SK-N-SH (cell line): ENCODE data around the gene PITHD1.

Source experiments
- GABPA ChIP-seq: IDR thresholded peaks from 2 replicates; pipeline ENCODE4 v1.4.0; 2012; ENCODE audit warnings: low read depth, mild to moderate bottlenecking
- GATA2 ChIP-seq: sonication (generic); formaldehyde crosslinking; IDR thresholded peaks from 2 replicates; pipeline ENCODE4 v1.5.0; 2020; ENCODE audit warnings: mild to moderate bottlenecking, missing genetic modification reagents
- JUND ChIP-seq: IDR thresholded peaks from 2 replicates; pipeline ENCODE4 v1.4.0; 2012
- TCF12 ChIP-seq: IDR thresholded peaks from 2 replicates; pipeline ENCODE4 v1.4.0; 2012
- TF ChIP-seq, protein P1 (sequence below): fragments of 200-600 bp; sonication (generic); IDR thresholded peaks from 2 replicates; pipeline ENCODE4 v1.6.1; 2017; ENCODE audit warnings: antibody characterized with exemption, mild to moderate bottlenecking, moderate library complexity

DNA sequence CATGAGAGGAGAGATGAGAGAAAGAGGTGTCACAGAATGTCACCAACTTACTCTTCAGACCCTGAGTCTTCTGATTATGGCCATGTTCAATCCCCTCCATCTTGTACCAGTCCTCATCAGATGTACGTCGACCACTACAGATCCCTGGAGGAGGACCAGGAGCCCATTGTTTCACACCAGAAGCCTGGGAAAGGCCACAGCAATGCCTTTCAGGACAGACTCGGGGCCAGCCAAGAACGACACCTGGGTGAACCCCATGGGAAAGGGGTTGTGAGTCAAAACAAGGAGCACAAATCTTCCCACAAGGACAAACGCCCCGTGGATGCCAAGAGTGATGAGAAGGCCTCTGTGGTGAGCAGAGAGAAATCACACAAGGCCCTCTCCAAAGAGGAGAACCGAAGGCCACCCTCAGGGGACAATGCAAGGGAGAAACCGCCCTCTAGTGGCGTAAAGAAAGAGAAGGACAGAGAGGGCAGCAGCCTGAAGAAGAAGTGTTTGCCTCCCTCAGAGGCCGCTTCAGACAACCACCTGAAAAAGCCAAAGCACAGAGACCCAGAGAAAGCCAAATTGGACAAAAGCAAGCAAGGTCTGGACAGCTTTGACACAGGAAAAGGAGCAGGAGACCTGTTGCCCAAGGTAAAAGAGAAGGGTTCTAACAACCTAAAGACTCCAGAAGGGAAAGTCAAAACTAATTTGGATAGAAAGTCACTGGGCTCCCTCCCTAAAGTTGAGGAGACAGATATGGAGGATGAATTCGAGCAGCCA is 27.0 kb upstream of the PITHD1 start:
- TF ChIP-seq GATA2 (no peak), GABPA (no peak), TCF12 (no peak), JUND (no peak)
- TF ChIP-seq, protein P1, sequence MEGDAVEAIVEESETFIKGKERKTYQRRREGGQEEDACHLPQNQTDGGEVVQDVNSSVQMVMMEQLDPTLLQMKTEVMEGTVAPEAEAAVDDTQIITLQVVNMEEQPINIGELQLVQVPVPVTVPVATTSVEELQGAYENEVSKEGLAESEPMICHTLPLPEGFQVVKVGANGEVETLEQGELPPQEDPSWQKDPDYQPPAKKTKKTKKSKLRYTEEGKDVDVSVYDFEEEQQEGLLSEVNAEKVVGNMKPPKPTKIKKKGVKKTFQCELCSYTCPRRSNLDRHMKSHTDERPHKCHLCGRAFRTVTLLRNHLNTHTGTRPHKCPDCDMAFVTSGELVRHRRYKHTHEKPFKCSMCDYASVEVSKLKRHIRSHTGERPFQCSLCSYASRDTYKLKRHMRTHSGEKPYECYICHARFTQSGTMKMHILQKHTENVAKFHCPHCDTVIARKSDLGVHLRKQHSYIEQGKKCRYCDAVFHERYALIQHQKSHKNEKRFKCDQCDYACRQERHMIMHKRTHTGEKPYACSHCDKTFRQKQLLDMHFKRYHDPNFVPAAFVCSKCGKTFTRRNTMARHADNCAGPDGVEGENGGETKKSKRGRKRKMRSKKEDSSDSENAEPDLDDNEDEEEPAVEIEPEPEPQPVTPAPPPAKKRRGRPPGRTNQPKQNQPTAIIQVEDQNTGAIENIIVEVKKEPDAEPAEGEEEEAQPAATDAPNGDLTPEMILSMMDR, result peak; percentile 74
